GDM1 (cell line): ENCODE measurements around the gene SYNE2.
"Not testable (repeated sequence)": the region's sequence is repeated elsewhere in the genome, so short reads cannot be mapped to it uniquely, and the experiment has no call there.

Experiments
- DNase-seq: peaks from one replicate; lab custom pipeline; 2025; lab: John Stamatoyannopoulos, UW

SYNE2 gene

GRCh38 chr14:64126548-64126947 lies 273.7 kb downstream of the SYNE2 start:
- no peak for DNase-seq

- no peak for DNase-seq
Measured at GRCh38 chr14:64137657-64138290, 285.0 kb downstream of the SYNE2 start.

GRCh38 chr14:64147126-64147790 lies 294.5 kb downstream of the SYNE2 start:
- DNase-seq = no peak

- no peak for DNase-seq
Measured at GRCh38 chr14:64149921-64150320, 297.1 kb downstream of the SYNE2 start.

GRCh38 chr14:64158608-64159007 lies 305.8 kb downstream of the SYNE2 start:
- DNase-seq = no peak

- DNase-seq = no peak
Measured at GRCh38 chr14:64159588-64159987, 306.8 kb downstream of the SYNE2 start.

GRCh38 chr14:64170181-64170580 lies 317.4 kb downstream of the SYNE2 start:
- DNase-seq = no peak

- no peak for DNase-seq
Measured at GRCh38 chr14:64174922-64175782, 322.3 kb downstream of the SYNE2 start.

- no peak for DNase-seq
Measured at GRCh38 chr14:64176330-64176729, 323.5 kb downstream of the SYNE2 start.

- no peak for DNase-seq
Measured at GRCh38 chr14:64178814-64179213, 326.0 kb downstream of the SYNE2 start.

GRCh38 chr14:64182908-64183307 lies 330.1 kb downstream of the SYNE2 start:
- not testable (repeated sequence) for DNase-seq

- DNase-seq = no peak
Measured at GRCh38 chr14:64184103-64184729, 331.4 kb downstream of the SYNE2 start.

GRCh38 chr14:64185184-64185583 lies 332.4 kb downstream of the SYNE2 start:
- no peak for DNase-seq

- DNase-seq = no peak
Measured at GRCh38 chr14:64186231-64187129, 333.7 kb downstream of the SYNE2 start.

GRCh38 chr14:64187331-64187730 lies 334.5 kb downstream of the SYNE2 start:
- no peak for DNase-seq

GRCh38 chr14:64190974-64191502 lies 338.2 kb downstream of the SYNE2 start:
- no peak for DNase-seq

- DNase-seq = no peak
Measured at GRCh38 chr14:64191756-64192155, 339.0 kb downstream of the SYNE2 start.

- DNase-seq = no peak
Measured at GRCh38 chr14:64193821-64194220, 341.0 kb downstream of the SYNE2 start.

GRCh38 chr14:64194404-64194803 lies 341.6 kb downstream of the SYNE2 start:
- DNase-seq = no peak

- no peak for DNase-seq
Measured at GRCh38 chr14:64195199-64195598, 342.4 kb downstream of the SYNE2 start.

GRCh38 chr14:64196056-64196455 lies 343.3 kb downstream of the SYNE2 start:
- no peak for DNase-seq
